Stimulated activated CD4-positive, alpha-beta T cell treated with anti-CD3 and anti-CD28 coated beads, Interleukin-1b, Interleukin-23, amount 100 ng/mL, for 1 hour (primary cell): ENCODE measurements around the gene CGAS.
"Not testable (repeated sequence)": the region's sequence is repeated elsewhere in the genome, so short reads cannot be mapped to it uniquely, and the experiment has no call there.

Source experiments
- DNase-seq, 2 donors: peaks; one replicate each; pipeline ENCODE4 v3.0.0-alpha.2; 2020; ENCODE audit warnings: low read depth in 2 of 2

Gene CGAS

GRCh38 chr6:73452107-73452461, at the start of gene CGAS:
TSS of gene CGAS (minus strand) at chr6:73452297. CDS start at chr6:73452181, 116 bp downstream.
- DNase-seq, result peak; percentile 41 to 48

GRCh38 chr6:73497915-73498314, 45.8 kb upstream of the CGAS start:
- DNase-seq, result no peak

DNA sequence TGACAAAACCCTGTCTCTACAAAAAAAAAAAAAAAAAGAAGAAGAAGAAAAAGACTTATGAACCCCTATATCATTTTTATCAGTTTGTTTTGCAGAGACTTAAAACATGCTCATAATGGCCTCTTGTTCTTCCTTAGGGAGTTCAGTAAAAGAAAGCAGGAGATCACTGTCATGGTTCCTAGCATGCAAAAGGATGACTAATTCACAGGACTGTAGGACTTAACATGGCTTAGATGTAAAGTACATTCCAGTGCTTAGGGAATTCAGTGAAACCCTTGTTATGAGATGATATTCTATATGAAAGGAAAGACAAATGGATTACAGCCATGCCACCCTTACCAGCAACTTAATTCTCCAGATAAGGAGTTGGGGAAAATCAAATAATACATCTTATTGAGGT, 39.3 kb upstream of the CGAS start:
- DNase-seq, result no peak

GRCh38 chr6:73487473-73487872, 35.4 kb upstream of the CGAS start:
- no peak for DNase-seq

- no peak for DNase-seq
Measured at GRCh38 chr6:73484438-73484837, 32.3 kb upstream of the CGAS start.

GRCh38 chr6:73481969-73482368, 29.9 kb upstream of the CGAS start:
- DNase-seq, result no peak

GRCh38 chr6:73477407-73477806, 25.3 kb upstream of the CGAS start:
- DNase-seq, result no peak

DNA sequence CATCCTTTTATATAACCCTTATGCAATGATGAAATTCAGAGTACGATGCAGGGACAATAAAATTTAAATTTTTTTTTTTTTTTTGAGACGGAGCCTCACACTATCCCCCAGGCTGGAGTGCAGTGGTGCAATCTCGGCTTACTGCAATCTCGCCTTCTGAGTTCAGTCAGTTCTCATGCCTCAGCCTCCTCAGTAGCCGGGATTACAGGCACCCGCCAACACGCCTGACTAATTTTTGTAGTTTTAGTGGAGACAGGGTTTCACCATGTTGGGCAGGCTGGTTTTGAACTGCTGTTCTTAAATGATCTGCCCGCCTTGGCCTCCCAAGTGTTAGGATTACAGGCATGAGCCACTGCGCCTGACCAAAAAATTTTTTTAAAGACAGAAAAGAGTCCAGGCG, 24.6 kb upstream of the CGAS start:
- no peak for DNase-seq

GRCh38 chr6:73471686-73472290, 19.7 kb upstream of the CGAS start:
- DNase-seq, result no peak

GRCh38 chr6:73461537-73462350, 9.6 kb upstream of the CGAS start, which contains the start of gene MTO1:
TSS of gene MTO1 (plus strand) at chr6:73461737. CDS start at chr6:73461855, 118 bp downstream.
- peak; percentile 48 to 53 for DNase-seq

- no peak for DNase-seq
Measured at GRCh38 chr6:73460056-73460455, 8.0 kb upstream of the CGAS start.

GRCh38 chr6:73459474-73459873, 7.4 kb upstream of the CGAS start:
- not testable (repeated sequence) for DNase-seq

DNA sequence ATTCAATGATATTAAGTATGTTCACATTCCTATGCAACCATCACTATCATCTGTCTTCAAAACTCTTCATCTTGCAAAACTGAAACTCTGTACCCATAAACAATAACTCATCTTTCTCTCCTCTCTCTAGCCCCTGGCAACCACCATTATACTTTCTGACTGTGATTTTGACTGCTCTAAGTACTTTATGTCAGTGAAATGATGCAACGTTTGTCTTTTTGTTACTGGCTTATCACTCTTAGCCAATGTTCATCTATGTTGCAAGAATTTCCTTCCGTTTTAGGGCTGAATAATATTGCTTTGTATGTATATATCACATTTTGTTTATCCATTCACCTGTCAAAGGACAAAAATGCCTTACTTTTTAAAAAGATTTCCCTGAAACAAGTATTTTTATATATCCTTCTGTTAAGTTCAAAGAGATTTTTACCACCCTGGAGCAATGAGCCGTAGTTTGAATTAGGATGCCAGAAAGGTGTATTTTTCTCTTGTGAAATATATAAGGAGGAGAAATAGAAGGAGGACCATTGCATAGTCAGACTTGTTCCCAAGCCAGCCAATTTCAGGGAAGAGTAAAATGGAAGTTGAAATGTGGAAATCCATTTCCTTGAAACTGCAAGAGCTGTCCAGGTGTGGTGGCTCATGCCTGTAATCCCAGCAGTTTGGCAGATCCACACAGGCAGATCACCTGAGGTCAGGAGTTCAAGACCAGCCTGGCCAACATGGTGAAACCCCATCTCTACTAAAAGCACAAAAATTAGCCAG, 4.0 kb upstream of the CGAS start:
- DNase-seq, result no peak

DNA sequence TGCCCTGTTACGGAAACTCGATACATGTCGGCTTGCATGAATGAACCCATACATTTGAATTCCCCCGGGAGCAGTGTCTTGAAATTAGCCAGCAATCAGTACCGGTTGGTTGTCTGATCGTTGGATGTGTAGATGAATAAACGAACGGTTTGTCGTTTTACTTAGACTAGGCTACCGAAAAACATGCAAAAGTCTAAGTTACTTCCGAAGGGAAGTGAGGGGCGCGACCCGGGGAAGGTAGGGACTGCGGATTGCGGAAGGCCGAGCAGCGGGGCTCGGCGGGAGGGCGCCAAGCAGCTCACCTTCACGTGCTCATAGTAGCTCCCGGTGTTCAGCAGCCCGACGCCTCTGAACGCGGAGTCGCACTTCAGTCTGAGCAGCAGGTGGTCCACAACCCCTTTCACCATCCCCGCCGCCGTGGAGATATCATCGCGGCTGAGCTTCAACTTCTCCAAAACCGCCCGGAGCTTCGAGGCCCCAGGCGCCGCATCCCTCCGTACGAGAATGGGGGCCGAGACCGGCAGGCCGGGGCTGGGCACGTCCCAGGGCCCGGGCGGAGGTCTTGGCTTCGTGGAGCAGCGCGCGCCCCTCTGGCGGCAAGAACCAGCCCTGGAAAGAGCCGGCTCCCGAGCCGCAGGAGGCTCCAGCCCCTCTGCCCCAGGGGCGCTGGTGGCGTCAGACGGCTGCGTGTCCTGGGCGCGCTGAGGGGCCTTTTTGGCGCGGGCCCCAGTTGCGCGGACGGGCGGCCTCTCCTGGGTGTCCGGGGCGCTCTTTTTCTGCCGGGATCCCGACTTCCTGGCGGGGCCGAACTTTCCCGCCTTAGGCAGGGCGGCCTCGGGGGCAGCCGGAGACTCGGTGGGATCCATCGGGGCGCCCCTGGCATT, 632 bp downstream of the CGAS start:
- DNase-seq, result peak in 1 of 2 donors; percentile 17

- no peak for DNase-seq
Measured at GRCh38 chr6:73443555-73443954, 8.5 kb downstream of the CGAS start.

DNA sequence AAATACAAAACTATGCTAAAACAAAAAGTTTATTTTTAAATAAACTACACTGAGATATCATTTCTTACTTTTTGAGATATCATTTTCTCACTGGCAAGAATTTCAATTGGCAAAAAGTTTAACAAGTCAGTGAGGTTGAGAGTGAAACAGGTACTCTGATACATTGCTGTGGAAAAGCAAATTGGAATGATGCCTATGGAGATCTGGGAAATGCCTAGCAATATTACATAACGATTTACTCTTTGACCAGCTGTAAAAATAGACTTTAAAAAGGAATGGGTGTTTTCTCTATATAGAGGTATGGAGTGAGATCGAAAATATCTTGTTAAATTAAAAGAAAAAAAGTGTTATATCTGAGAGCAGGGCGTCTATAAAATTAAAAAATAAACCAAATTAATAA, 16.9 kb downstream of the CGAS start:
- no peak for DNase-seq

DNA sequence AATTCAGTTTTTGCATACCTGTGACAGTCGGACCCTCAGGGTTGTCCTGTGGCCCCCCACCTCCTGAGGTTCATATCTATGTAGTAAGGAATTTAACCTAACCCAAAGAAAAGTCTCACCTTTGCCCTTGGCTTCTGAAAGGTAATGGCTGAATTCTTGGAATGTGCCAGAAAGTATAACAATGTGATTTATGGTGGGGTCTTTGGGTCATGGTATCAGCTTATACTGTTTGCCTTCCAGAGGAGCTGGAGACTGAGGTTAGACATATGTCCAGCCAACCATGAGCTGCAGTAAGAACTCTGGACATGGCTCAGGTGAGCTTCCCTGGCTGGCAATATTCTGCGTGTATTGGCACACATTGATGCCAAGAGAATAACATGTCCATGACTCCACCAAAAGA, 30.6 kb downstream of the CGAS start:
- DNase-seq, result no peak

GRCh38 chr6:73418081-73418741, 33.9 kb downstream of the CGAS start:
- no peak for DNase-seq

DNA sequence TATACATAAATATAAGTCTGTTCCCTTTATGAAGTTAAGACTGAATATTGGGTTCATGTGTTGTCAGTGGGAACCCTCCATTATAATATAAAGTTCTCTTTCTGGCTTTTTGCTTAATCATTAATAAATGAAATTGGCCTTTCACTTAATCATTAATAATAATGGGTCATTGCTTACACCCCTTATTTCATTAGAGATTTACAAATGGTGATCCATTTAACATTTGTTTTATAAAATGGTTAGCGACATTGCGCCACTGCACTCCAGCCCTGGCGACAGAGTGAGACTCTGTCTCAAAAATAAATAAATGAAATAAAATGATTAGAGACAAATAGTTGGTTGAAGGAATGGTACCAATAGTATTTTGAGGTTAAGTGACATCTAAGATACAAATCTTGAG, 39.0 kb downstream of the CGAS start:
- no peak for DNase-seq

DNA sequence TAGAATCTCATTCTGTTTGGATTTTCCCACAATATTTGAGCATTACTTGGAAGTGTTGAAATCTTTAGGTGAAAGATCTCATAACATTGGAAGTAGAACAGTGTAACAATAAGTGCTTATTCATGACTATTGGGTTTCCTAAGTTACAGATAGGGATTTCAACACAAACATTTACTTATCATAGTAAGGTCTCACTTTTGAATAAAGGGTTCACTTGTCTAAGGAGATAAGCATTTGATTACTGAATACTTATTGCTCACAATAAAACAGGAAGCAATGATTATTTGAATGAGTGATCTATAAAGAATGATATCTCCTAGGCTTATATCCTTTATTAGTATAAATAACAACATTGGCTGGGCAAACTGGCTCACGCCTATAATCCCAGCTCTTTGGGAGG, 42.7 kb downstream of the CGAS start:
- DNase-seq, result no peak

DNA sequence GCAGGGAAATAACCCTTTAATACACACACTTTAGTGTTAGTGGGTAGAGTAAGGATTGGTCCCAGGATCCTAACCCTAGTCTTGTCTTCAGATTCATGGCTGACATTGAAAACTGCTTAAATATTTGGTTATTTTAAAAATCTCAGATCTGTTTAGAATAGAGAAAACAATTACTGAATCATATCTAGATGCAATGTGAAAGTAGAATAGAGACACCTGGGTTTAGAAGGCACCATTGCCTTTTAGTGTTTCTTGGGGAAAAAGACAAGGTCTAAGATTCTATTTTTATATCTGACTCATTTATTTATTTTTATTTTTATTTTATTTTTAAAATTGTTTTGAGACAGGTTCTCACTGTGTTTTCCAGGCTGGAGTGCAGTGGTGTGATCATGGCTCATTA, 51.4 kb downstream of the CGAS start:
- DNase-seq, result no peak
